Measurements from ENCODE around the gene LRRTM4.

GRCh38 chr2:77005522-77005921 is 516.7 kb downstream of the LRRTM4 start:
- no peak for TF ChIP-seq CTCF (IDR thresholded peaks at IDR 0.05)
- TF ChIP-seq GABPA (IDR thresholded peaks at IDR 0.05; ENCODE audit: low read depth), result no peak
- TF ChIP-seq REST (IDR thresholded peaks at IDR 0.05; ENCODE audit: low read depth, low read length), result no peak
- TF ChIP-seq FOXJ3 (CRISPR knock-in tag; IDR thresholded peaks at IDR 0.05), result no peak
- no peak for TF ChIP-seq SIN3A (IDR thresholded peaks at IDR 0.05; ENCODE audit: borderline replicate concordance, low read depth, low read length)
- no peak for TF ChIP-seq ELF1 (IDR thresholded peaks at IDR 0.05)

Data from SK-N-SH (cell line).